RWPE2 (cell line): ENCODE data around the gene OLA1.

Experiments used
- ATAC-seq: fragments of 200-7000 bp; cut with Tn5 transposase; 3 replicates; pipeline ENCODE4 v1.9.1; 2021; ENCODE audit warnings: low read depth
- DNase-seq: peaks from one replicate; pipeline ENCODE4 v3.0.0-alpha.2; 2020; ENCODE audit warnings: low spot score
- H3K27ac ChIP-seq: fragments of 450-650 bp; 2 replicates; pipeline ENCODE4 v1.5.1; 2017; ENCODE audit warnings: mild to moderate bottlenecking; ENCODE audit not compliant: poor library complexity, severe bottlenecking
- H3K27me3 ChIP-seq: fragments of 250-450 bp; sonication (Bioruptor Pico); 2 replicates; pipeline ENCODE4 v1.5.1; 2021; ENCODE audit warnings: mild to moderate bottlenecking, moderate library complexity; ENCODE audit not compliant: insufficient read depth, poor library complexity, severe bottlenecking
- H3K36me3 ChIP-seq: fragments of 250-450 bp; sonication (Bioruptor Pico); 2 replicates; pipeline ENCODE4 v1.5.1; 2020; ENCODE audit warnings: low read depth, mild to moderate bottlenecking, moderate library complexity
- H3K4me1 ChIP-seq: fragments of 250-450 bp; sonication (Bioruptor Pico); 2 replicates; pipeline ENCODE4 v1.5.1; 2021; ENCODE audit warnings: mild to moderate bottlenecking, moderate library complexity; ENCODE audit not compliant: insufficient read depth, poor library complexity, severe bottlenecking
- H3K4me3 ChIP-seq: fragments of 250-450 bp; sonication (Bioruptor Pico); 2 replicates; pipeline ENCODE4 v1.5.1; 2021; ENCODE audit warnings: mild to moderate bottlenecking, moderate library complexity; ENCODE audit not compliant: severe bottlenecking
- H3K9me3 ChIP-seq: fragments of 250-450 bp; sonication (Bioruptor Pico); 2 replicates; pipeline ENCODE4 v1.5.1; 2021; ENCODE audit warnings: mild to moderate bottlenecking, moderate library complexity; ENCODE audit not compliant: severe bottlenecking
- TF ChIP-seq, protein P1 (sequence below): fragments of 450-650 bp; IDR thresholded peaks from one replicate; pipeline ENCODE4 v1.5.1; 2017; ENCODE audit warnings: mild to moderate bottlenecking, moderate library complexity; ENCODE audit not compliant: poor library complexity, severe bottlenecking

OLA1 gene

DNA sequence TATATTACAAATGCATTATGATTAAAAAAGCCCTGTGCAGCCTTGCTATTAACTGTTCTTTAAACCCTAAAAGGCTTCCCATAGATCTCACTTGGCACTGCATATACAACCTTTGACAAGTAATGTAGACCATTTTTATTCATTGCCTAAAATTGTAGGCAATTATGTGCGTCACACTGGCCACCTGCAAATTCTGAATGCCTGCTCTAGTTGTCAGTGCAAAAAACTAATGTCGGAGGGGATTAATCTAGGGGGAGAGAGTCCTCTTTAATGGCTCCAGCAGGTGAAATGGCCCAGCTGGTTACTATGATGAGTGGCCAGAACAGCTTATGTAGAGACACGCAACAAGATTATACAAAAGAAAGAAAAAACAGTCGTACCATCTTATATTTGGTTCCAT, 123.2 kb downstream of the OLA1 start:
- DNase-seq (no peak), ATAC-seq (no peak)
- TF ChIP-seq, protein P1, sequence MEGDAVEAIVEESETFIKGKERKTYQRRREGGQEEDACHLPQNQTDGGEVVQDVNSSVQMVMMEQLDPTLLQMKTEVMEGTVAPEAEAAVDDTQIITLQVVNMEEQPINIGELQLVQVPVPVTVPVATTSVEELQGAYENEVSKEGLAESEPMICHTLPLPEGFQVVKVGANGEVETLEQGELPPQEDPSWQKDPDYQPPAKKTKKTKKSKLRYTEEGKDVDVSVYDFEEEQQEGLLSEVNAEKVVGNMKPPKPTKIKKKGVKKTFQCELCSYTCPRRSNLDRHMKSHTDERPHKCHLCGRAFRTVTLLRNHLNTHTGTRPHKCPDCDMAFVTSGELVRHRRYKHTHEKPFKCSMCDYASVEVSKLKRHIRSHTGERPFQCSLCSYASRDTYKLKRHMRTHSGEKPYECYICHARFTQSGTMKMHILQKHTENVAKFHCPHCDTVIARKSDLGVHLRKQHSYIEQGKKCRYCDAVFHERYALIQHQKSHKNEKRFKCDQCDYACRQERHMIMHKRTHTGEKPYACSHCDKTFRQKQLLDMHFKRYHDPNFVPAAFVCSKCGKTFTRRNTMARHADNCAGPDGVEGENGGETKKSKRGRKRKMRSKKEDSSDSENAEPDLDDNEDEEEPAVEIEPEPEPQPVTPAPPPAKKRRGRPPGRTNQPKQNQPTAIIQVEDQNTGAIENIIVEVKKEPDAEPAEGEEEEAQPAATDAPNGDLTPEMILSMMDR, result no peak
- H3K27ac ChIP-seq, result no peak overlapping the region
- H3K36me3 ChIP-seq, result peaks cover 7% of the 10 kb centered on the region
- no peaks in the 10 kb centered on the region for H3K9me3 ChIP-seq
- no peak overlapping the region for H3K4me3 ChIP-seq
- no peaks in the 10 kb centered on the region for H3K27me3 ChIP-seq
- H3K4me1 ChIP-seq, result peaks cover 37% of the 10 kb centered on the region

DNA sequence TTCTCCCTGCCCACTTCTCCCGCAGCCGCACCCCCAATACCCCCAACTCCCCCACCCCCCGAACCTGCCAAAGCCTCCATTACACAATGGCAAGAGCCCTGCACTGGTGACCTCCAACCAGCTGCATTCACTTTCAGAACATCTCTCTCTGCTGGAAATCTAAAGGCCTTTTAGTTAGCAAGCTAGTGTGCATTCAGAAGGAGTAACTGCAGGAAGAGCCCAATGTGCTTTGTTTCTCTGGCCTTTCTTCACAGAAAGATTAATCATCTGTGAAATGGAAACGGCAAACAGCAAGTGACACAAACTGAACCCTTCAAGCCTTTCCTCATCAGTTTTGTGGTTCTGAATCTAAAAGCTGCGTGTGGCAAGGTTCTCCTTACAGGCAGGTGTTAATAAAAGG, 124.2 kb downstream of the OLA1 start:
- no peak for DNase-seq
- peaks cover 15% of the 10 kb centered on the region for H3K36me3 ChIP-seq
- H3K27ac ChIP-seq, result no peak overlapping the region
- H3K4me3 ChIP-seq, result no peak overlapping the region
- H3K27me3 ChIP-seq, result no peaks in the 10 kb centered on the region
- H3K4me1 ChIP-seq, result peaks cover 46% of the 10 kb centered on the region
- no peaks in the 10 kb centered on the region for H3K9me3 ChIP-seq
- no peak for ATAC-seq
- TF ChIP-seq, protein P1, result no peak

DNA sequence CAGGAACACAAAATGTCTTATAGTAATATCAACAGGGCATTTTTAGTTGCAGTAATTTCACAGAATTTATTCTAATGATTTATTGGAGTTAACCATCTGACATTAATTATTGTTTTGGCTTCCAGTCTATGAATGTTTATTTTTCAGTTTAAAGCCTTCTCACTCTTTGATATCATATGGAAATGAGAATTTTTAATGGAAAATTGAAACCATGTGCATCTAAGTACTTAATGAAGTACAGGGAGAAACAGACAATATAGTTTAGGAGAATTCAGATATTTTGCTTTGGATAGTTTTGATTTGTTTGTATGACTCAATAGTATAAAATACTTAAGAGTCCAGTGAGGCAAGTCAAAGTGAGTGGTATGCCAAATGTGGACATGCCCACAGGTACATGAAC, 126.1 kb downstream of the OLA1 start:
- peak overlapping the region; percentile 82 for H3K27ac ChIP-seq
- no peaks in the 10 kb centered on the region for H3K9me3 ChIP-seq
- H3K4me1 ChIP-seq, result peaks cover 65% of the 10 kb centered on the region
- ATAC-seq (no peak), DNase-seq (no peak)
- H3K27me3 ChIP-seq, result no peaks in the 10 kb centered on the region
- H3K4me3 ChIP-seq, result no peak overlapping the region
- peaks cover 17% of the 10 kb centered on the region for H3K36me3 ChIP-seq
- TF ChIP-seq, protein P1, result no peak

DNA sequence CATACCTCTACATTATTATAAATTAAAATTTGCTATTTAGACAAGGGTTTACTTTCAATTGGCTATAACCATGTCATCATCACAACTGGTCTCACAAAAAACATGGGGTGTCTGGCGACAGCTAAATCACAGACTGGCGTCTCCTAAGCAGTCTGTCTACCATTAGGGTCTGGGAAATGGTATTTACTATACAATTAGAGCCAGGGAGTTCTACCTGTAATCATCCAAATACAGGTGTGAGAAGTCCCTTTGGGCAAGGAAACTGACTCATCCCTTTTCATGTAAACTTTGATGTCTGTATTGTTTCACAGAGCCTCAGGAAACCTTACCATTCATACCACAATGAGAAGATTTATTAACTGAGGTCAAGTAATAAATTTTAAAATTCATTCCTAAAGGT, 126.7 kb downstream of the OLA1 start:
- DNase-seq, result no peak
- TF ChIP-seq, protein P1, result no peak

DNA sequence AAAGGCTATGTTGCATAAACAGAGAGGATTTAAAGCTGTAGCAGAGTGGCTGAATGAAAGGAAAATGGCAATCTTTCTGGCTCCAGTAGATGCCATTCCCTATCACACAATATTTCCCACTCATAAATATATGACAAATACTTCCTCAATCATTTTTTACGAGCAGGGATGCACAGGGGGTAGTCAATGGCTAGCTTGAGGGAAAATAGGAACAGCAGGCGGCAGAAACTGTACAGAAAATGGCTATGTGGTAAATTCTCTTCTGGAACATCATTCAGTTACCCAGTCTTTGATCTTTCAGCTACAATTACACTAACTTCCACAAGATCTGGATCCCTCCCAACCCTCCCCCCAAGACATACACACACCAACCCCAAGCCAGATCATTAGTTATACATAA, 127.2 kb downstream of the OLA1 start:
- H3K4me1 ChIP-seq, result peaks cover 65% of the 10 kb centered on the region
- no peak overlapping the region for H3K4me3 ChIP-seq
- no peaks in the 10 kb centered on the region for H3K9me3 ChIP-seq
- no peaks in the 10 kb centered on the region for H3K27me3 ChIP-seq
- ATAC-seq (no peak), DNase-seq (no peak)
- H3K36me3 ChIP-seq, result peaks cover 22% of the 10 kb centered on the region
- peak overlapping the region; percentile 82 for H3K27ac ChIP-seq
- TF ChIP-seq, protein P1, result no peak

More for the DNA sequence above, 126.7 kb downstream of the OLA1 start:
- peaks cover 22% of the 10 kb centered on the region for H3K36me3 ChIP-seq
- H3K4me1 ChIP-seq, result peaks cover 65% of the 10 kb centered on the region
- peak; percentile 74 for ATAC-seq
- H3K9me3 ChIP-seq, result no peaks in the 10 kb centered on the region
- no peak overlapping the region for H3K4me3 ChIP-seq
- H3K27ac ChIP-seq, result peak overlapping the region; percentile 82
- H3K27me3 ChIP-seq, result no peaks in the 10 kb centered on the region
